ENCODE results near the gene PTPRN2.
"Not testable (repeated sequence)": the region's sequence is repeated elsewhere in the genome, so short reads cannot be mapped to it uniquely, and the experiment has no call there.

PTPRN2 gene

DNA sequence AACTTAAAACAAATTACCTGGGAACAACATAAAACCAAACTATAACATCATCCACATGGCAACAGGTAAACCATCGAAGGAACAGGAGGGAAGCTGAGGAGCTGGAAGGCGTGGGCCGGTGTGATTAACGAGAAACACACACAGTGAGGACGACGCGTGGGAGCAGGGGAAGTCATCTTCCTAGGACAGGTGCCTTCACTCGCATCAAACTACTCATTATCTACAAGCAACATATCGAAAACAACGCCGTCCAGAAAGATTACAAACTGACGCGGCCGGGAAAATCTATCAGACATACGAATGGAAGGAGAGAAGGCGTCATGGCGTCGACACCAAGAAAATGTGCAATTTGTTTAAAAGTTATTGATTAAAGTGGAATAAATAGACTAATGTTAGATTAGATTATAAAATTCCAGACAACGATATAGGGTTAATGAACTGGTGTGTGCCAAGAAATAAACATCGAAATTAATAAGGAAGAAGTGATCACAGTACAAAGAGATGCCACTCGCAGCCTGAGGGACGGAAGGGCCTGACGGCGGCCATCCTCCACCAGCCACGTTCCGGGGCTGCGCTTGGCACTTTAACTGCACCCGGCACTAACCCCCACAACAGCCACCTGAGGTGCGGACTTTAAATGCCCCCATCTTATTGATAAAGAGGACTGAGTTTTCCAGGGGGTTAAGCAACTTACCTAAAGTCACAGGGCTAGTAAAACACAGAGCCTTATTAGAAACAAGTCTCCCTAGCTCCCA lies 669.1 kb downstream of the PTPRN2 start:
- Histone ChIP-seq H3K4me1 (no peaks in the 10 kb centered on the region), H3K4me3 (ENCODE audit: low read depth, low read length) (no peak overlapping the region), H3K9ac (no peak overlapping the region), H3K79me2 (no peaks in the 10 kb centered on the region), H2AFZ (no peak overlapping the region), H3K36me3 (ENCODE audit: control insufficient read depth, insufficient read depth, low read length) (no peaks in the 10 kb centered on the region), H3K27ac (no peak overlapping the region), H3K9me3 (ENCODE audit: control insufficient read depth, low read length) (no peaks in the 10 kb centered on the region), H3K4me2 (ENCODE audit: low read length) (no peak overlapping the region), H3K27me3 (ENCODE audit: control insufficient read depth, insufficient read depth, low read length) (no peaks in the 10 kb centered on the region)
- TF ChIP-seq, protein P1, sequence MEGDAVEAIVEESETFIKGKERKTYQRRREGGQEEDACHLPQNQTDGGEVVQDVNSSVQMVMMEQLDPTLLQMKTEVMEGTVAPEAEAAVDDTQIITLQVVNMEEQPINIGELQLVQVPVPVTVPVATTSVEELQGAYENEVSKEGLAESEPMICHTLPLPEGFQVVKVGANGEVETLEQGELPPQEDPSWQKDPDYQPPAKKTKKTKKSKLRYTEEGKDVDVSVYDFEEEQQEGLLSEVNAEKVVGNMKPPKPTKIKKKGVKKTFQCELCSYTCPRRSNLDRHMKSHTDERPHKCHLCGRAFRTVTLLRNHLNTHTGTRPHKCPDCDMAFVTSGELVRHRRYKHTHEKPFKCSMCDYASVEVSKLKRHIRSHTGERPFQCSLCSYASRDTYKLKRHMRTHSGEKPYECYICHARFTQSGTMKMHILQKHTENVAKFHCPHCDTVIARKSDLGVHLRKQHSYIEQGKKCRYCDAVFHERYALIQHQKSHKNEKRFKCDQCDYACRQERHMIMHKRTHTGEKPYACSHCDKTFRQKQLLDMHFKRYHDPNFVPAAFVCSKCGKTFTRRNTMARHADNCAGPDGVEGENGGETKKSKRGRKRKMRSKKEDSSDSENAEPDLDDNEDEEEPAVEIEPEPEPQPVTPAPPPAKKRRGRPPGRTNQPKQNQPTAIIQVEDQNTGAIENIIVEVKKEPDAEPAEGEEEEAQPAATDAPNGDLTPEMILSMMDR (IDR thresholded peaks at IDR 0.05) = no peak

DNA sequence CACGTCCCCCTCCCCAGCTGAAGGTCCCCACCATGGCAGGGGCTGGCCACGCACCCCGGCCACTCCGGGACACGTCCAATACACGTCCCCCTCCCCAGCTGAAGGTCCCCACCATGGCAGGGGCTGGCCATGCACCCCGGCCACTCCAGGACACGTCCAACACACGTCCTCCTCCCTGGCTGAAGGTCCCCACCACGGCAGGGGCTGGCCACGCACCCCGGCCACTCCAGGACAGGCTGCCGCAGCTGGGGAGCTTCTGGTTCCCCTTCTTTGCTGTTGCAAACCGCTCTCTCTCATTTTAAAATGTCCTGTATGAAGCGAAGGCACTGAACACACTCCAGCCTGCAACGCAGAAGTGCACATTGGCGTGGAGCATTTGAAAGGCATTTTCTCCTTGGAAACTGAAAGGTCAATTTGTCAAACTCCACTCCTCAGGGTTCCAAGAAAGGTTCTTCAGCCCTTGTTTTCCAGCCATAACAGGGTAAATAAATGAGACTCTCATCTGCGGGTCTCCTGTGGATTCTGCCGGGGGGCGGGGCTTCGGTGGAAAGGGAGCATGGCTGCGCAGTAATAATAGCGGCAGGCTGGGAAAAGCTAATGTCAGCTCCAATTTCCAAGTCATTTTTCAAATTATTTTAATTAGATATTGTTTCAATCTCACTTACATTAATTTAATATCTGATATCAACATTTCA lies 670.5 kb downstream of the PTPRN2 start:
- Histone ChIP-seq H3K36me3 (ENCODE audit: control insufficient read depth, insufficient read depth, low read length) (no peaks in the 10 kb centered on the region), H3K27ac (no peak overlapping the region), H3K27me3 (ENCODE audit: control insufficient read depth, insufficient read depth, low read length) (no peaks in the 10 kb centered on the region), H3K9ac (no peak overlapping the region), H2AFZ (no peak overlapping the region), H3K9me3 (ENCODE audit: control insufficient read depth, low read length) (no peaks in the 10 kb centered on the region), H3K79me2 (no peaks in the 10 kb centered on the region), H3K4me3 (ENCODE audit: low read depth, low read length) (no peak overlapping the region), H3K4me1 (no peaks in the 10 kb centered on the region), H3K4me2 (ENCODE audit: low read length) (no peak overlapping the region)
- TF ChIP-seq, protein P1 (IDR thresholded peaks at IDR 0.05) = no peak

DNA sequence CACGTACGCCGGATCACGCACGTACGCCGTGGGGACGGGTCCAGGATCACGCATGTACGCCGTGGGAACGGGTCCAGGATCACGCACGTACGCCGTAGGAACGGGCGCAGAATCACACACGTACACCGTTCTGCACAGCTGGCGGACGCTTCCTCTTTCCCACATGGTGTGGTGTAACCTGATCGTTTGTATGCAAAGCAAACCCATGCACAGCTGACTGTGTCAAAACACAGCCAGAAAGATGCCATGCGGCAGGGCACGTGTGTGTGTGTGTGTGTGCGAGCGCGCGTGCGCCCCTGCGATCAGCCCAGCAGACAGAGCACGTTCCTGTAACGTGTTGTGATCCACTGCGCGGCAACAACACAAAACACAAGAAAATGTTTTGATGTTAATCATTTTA lies 677.2 kb downstream of the PTPRN2 start:
- Histone ChIP-seq H3K9ac (no peak overlapping the region), H2AFZ (no peak overlapping the region), H3K36me3 (ENCODE audit: control insufficient read depth, insufficient read depth, low read length) (no peaks in the 10 kb centered on the region), H3K4me1 (no peaks in the 10 kb centered on the region), H3K4me2 (ENCODE audit: low read length) (no peak overlapping the region), H3K4me3 (ENCODE audit: low read depth, low read length) (no peak overlapping the region), H3K27ac (no peak overlapping the region), H3K9me3 (ENCODE audit: control insufficient read depth, low read length) (no peaks in the 10 kb centered on the region), H3K27me3 (ENCODE audit: control insufficient read depth, insufficient read depth, low read length) (no peaks in the 10 kb centered on the region), H3K79me2 (no peaks in the 10 kb centered on the region)
- TF ChIP-seq, protein P1 (IDR thresholded peaks at IDR 0.05) = no peak

DNA sequence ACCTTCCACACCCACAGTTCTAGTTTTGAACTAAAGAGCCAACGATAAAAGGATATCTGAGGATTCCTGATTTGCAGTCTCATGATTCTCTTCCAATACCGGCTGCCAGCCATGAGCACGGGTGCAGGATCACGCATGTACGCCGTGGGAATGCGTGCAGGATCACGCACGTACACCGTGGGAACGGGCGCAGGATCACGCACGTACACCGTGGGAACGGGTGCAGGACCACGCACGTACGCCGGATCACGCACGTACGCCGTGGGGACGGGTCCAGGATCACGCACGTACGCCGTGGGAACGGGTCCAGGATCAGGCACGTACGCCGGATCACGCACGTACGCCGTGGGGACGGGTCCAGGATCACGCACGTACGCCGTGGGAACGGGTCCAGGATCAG lies 677.6 kb downstream of the PTPRN2 start:
- not testable (repeated sequence) for H3K36me3 ChIP-seq (ENCODE audit: control insufficient read depth, insufficient read depth, low read length); H3K27me3 ChIP-seq (ENCODE audit: control insufficient read depth, insufficient read depth, low read length); H3K4me1 ChIP-seq; H3K27ac ChIP-seq; H3K79me2 ChIP-seq; H3K4me2 ChIP-seq (ENCODE audit: low read length); H3K4me3 ChIP-seq (ENCODE audit: low read depth, low read length); H3K9me3 ChIP-seq (ENCODE audit: control insufficient read depth, low read length); H2AFZ ChIP-seq; H3K9ac ChIP-seq

DNA sequence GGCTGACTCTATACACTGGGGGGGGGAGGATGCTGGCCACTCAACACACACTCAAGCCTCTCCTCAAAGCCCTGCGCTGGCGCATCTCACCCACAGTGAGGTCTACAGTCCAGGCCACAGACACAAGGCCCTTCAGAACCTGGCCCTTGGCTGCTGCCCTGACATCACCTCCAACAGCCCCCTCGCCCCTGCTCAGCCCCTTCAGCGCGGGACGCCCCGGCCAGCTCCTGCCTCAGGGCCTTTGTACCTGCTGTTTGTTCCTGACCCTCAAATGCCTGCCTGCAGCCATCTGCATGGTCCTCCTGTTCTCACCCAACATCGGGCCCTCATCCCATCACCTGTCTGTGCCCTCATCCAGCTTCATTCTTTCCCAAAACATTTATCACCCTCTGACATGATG lies 678.3 kb downstream of the PTPRN2 start:
- H3K4me2 ChIP-seq (ENCODE audit: low read length) = no peak overlapping the region
- H2AFZ ChIP-seq = no peak overlapping the region
- H3K4me3 ChIP-seq (ENCODE audit: low read depth, low read length) = no peak overlapping the region
- H3K36me3 ChIP-seq (ENCODE audit: control insufficient read depth, insufficient read depth, low read length) = no peaks in the 10 kb centered on the region
- TF ChIP-seq, protein P1 (IDR thresholded peaks at IDR 0.05) = no peak
- H3K4me1 ChIP-seq = no peaks in the 10 kb centered on the region
- no peaks in the 10 kb centered on the region for H3K9me3 ChIP-seq (ENCODE audit: control insufficient read depth, low read length)
- H3K79me2 ChIP-seq = no peaks in the 10 kb centered on the region
- H3K9ac ChIP-seq = no peak overlapping the region
- no peak overlapping the region for H3K27ac ChIP-seq
- H3K27me3 ChIP-seq (ENCODE audit: control insufficient read depth, insufficient read depth, low read length) = no peaks in the 10 kb centered on the region

All from parathyroid adenoma (tissue), 2 donors.